Hematopoietic multipotent progenitor cell (in vitro differentiated cells): ENCODE results near the gene DPM3. TPM values are rescaled to one million over a fixed set of nuclear protein-coding genes. Genes with fewer than 3 reads are reported as not detected.
A peak's percentile ranks its signal among the peaks of the same experiment; 100 is the strongest.

ENCODE experiments used
- DNase-seq, 3 donors: peaks; one replicate each; pipeline ENCODE4 v3.0.0-alpha.2; 2011 to 2015; ENCODE audit warnings: low read depth in 2 of 3, low spot score in 2 of 3
- small RNA-seq: library from RNA; depleted of rRNA; stranded (forward); fragments of <200 nt; gene quantifications from one replicate; pipeline ENCODE3, GENCODE V24; 2012
- total RNA-seq: library from RNA; depleted of rRNA; stranded (reverse); fragments of >200 nt; gene quantifications from one replicate; pipeline ENCODE4 v1.2.3, GENCODE V29; 2012

The DPM3 gene
- total RNA-seq, 1 donor = 63.0 TPM

DNA sequence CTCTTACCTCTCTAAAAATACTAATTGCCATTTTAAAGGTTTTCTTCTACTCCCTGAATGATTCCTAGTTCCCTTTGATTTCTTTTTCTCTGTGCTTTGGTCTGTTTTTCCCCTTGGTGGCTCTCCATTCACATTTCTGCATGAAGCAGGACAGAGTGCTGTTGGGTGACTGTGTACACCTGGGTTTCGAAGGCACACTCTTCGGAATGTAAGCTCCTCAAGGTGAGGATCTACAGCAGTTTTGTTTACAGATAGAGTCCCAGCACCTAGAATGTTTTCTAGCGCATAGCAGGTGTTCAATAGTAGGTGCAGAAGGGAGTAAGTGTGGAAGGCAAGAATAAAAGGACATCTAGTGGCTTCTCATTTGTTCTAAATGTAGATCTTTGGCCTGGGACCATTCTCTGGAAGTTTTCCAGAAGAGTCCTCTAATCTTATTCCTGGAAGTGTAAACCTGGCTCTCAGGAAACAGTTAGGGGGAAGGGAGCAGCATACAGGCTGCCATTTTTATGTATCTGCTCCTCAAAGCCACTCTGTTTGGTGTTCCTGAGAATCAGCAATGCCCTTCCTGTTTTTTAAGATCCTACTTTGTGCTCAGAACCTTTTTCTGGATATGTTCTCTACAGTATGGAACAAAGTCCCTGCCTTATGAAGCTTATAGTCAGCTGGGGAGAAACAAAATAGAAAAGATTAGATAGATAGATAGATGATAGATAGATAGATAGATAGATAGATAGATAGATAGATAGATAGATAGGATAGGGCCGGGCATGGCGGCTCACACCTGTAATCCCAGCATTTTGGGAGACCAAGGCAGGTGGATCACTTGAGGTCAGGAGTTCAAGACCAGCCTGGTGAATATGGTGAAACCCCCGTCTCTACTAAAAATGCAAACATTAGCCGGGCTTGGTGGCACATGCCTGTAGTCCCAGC is 35.5 kb downstream of the DPM3 start:
- DNase-seq = no peak

DNA sequence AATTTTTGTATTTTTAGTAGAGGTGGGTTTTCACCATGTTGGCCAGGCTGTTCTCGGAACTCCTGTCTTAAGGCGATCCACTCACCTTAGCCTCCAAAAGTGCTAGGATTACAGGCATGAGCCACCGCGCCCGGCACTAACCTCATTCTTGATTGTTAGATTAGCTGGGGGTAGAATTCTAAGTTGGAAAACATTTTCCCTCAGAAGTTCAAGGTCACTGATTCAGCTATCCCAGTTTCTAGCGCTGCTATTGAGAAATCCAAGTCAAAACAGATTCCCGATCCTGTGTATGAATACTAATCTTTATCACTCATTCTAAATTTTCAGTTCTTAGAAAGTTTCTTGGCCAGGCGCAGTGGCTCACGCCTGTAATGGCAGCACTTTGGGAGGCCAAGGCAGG is 37.0 kb downstream of the DPM3 start:
- DNase-seq = no peak

DNA sequence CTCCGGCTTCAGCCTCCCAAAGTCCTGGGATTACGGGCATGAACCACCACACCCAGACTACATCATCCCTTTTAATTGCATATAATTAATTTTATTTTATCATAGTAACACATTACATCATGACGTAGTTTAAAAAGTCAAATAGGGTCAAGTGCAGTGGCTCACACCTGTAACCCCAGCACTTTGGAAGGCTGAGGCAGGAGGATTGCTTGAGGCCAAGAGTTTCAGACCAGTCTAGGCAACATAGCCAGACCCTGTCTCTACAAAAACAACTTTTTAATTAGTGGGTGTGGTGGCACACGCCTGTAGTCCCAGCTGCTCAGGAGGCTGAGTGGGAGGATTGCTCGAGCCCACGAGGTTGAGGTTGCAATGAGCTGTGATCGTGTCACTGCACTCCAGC is 41.0 kb downstream of the DPM3 start:
- no peak for DNase-seq

DNA sequence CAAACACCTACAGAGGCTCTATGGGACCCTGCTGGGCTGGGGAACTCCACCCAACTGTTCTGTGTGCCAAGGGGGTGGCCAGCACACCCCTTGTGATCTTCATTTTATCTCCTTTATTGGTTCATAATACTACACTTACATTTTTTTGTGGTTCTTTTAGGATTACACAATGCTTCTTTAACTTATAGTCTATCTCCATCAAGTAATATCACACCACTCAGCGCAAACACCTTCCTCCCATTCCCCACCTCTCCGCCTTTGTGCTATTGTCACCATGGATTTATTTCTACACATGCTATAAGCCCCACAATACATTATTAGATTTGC is 45.7 kb downstream of the DPM3 start:
- no peak for DNase-seq

DNA sequence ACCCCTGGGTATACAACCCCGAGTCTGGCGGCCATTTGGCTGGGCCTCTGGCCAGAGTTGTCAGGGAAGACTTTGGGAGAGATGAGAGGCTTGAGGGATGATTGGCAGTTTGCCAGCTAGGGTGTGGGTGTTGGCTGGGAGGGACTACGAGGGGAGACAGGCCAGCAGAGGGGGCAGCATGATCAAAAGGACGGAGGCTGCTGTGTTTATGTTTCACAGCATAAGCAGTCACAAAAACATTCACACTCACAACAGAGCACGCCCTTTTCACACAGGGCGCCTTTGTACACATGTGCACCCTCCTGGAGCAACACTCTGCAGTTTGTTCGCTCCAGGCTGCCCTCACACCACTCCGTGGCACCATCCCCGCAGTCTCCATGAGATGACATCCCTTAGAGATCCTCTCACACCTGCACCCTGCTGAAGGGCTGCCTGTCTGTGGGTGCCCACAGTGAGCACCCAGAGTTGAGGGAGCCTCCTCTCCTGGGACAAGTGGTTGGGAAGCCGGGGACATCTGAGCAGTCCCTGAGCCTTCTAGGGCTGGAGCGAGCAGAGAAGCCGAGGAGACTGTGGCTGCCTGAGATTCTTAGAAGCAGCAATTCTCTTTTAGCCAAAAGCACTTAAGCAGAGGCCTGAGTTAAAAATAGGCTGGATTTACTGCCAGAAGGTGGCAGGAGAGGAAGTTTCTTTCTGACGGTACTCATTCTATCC is 46.3 kb downstream of the DPM3 start:
- peak in 2 of 3 donors; percentile 54 to 73 for DNase-seq

DNA sequence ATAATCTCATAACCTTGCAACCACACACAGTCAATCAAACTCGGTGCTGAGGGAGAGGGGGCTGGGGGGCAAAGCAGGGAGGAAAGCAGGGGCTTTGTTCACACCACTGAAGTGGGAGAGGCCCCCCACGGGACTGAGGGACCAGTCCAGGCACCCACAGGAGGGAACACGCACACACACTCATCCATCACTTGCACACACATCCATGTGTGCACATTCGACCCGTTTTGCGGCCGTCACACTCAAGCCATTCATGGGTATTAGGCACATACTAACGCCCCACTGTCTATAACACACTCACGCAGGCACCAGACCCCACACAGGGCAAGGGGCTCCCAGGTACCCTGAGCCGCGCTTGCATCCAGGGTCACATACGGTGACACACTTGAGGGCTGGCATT is 47.7 kb downstream of the DPM3 start:
- no peak for DNase-seq

DNA sequence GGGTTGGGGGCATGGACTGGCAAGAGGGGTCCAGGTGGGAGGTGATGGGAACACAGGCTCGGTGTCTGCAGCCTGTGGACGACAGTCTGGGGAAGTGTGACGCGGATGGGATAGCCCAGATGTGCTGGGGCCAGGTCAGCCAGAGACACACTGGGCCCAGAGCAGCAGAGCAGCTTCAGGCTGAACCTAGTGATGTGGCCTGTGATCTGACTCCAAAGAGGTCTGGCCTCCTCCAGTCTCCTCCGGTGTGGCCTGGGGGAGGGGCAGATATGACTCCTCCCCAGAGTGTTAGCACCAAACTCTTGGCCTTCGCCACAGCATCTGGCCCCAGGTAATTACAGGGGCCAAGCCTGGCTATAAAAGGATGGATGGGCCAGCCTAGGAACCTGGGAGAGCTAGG is 48.2 kb downstream of the DPM3 start:
- DNase-seq = no peak

DNA sequence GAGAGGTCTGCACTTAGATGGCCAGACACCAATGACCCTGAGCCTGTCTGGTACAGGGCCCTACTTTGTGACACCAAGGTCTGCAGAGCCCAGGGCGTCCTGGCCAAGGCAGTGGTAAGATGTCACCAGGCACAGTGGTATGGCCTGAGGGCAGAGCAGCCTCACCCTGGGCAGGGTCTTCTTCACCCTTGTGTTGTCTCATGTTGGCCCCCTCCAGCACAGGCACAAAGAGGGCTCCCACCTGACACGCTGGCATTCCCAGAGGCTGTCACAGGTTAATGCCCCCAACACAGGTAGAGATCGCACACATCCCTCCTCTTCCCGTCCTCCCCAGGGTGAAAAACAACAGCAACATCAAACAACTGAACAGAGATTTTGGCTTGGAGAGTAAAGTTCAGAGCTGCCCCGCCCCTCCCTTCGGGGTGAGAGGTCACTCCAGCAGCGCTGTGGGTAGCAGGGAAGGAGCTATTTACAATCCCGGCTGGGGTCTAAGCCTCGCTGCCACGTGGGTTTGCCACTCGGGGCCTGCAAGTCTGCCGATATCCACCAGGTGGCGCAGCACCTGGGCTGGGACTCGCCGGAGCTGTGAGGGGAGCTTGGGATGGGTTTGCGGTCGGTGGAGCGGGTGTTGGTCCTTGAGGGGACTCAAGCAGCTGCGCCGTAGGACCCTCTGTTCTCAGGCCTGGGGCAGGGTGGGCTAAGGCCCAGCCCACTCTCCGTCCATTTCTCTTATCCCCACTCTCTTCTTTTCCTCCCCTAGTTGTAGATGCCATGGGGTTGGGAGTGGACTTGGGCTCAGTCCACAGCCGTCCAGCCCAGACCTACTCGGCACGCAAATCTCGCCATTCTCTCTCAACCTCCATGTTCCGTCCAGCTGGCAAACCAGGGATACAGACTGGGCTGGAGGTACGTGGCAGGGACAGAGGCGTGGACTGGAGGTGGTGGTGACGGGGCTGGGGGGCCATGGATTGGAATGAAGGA is 49.0 kb downstream of the DPM3 start:
- peak; percentile 78 to 84 (median 80) for DNase-seq

Small RNA genes within 50 kb of the gene (small RNA-seq; reads per million reads assigned to genes)
- gene HMGN2P18 (not detected), gene RF00019 (not detected)

Other genes starting within 250 kb of the DPM3 start
- gene PMVK, start 203.8 kb downstream of the DPM3 start, total RNA-seq = 17.2 TPM
- 520 TPM for gene PBXIP1, start 184.4 kb downstream of the DPM3 start, total RNA-seq
- gene PYGO2, start 178.7 kb downstream of the DPM3 start, total RNA-seq = 25.6 TPM
- gene SHC1, start 169.8 kb downstream of the DPM3 start, total RNA-seq = 59.5 TPM
- 22.9 TPM for gene CKS1B, start 165.8 kb downstream of the DPM3 start, total RNA-seq
- gene FLAD1, start 157.2 kb downstream of the DPM3 start, total RNA-seq = 35.0 TPM
- gene LENEP, start 146.9 kb downstream of the DPM3 start, total RNA-seq = 0.54 TPM
- gene ZBTB7B, start 137.7 kb downstream of the DPM3 start, total RNA-seq = 22.6 TPM
- gene DCST2, start 106.8 kb downstream of the DPM3 start, total RNA-seq = under 0.01 TPM
- gene DCST1, start 106.7 kb downstream of the DPM3 start, total RNA-seq = under 0.01 TPM
- gene ADAM15, start 89.2 kb downstream of the DPM3 start, total RNA-seq = 60.1 TPM
- 5.9 TPM for gene EFNA4, start 76.8 kb downstream of the DPM3 start, total RNA-seq
- gene EFNA3, start 61.7 kb downstream of the DPM3 start, total RNA-seq = 4.8 TPM
- gene EFNA1, start 12.7 kb downstream of the DPM3 start, total RNA-seq = 21.3 TPM
- 68.1 TPM for gene SLC50A1, start 4.7 kb downstream of the DPM3 start, total RNA-seq
- 194 TPM for gene KRTCAP2, start 32.8 kb upstream of the DPM3 start, total RNA-seq
- gene TRIM46, start 33.3 kb upstream of the DPM3 start, total RNA-seq = 32.6 TPM
- 72.4 TPM for gene THBS3, start 67.4 kb upstream of the DPM3 start, total RNA-seq
- gene MTX1, start 68.2 kb upstream of the DPM3 start, total RNA-seq = 70.3 TPM
- gene ENTREP3, start 115.0 kb upstream of the DPM3 start, total RNA-seq = 8.9 TPM
- gene SCAMP3, start 121.8 kb upstream of the DPM3 start, total RNA-seq = 55.7 TPM
- gene CLK2, start 133.0 kb upstream of the DPM3 start, total RNA-seq = 66.0 TPM
- 4.6 TPM for gene HCN3, start 136.9 kb upstream of the DPM3 start, total RNA-seq
- gene PKLR, start 160.9 kb upstream of the DPM3 start, total RNA-seq = 1.1 TPM
- gene FDPS, start 168.3 kb upstream of the DPM3 start, total RNA-seq = 85.4 TPM
- 17.2 TPM for gene RUSC1, start 180.4 kb upstream of the DPM3 start, total RNA-seq